Measurements from ENCODE around the gene MRPL53. TPM values are rescaled to one million over a fixed set of nuclear protein-coding genes. Genes with fewer than 3 reads are reported as not detected.
A peak's percentile ranks its signal among the peaks of the same experiment; 100 is the strongest.

The MRPL53 gene
- total and polyA plus RNA-seq, 2 of the 13 experiments (the other 11 are each of a cell fraction or from before 2014, with no cell fraction given), result 34.3 to 51.9 TPM

DNA sequence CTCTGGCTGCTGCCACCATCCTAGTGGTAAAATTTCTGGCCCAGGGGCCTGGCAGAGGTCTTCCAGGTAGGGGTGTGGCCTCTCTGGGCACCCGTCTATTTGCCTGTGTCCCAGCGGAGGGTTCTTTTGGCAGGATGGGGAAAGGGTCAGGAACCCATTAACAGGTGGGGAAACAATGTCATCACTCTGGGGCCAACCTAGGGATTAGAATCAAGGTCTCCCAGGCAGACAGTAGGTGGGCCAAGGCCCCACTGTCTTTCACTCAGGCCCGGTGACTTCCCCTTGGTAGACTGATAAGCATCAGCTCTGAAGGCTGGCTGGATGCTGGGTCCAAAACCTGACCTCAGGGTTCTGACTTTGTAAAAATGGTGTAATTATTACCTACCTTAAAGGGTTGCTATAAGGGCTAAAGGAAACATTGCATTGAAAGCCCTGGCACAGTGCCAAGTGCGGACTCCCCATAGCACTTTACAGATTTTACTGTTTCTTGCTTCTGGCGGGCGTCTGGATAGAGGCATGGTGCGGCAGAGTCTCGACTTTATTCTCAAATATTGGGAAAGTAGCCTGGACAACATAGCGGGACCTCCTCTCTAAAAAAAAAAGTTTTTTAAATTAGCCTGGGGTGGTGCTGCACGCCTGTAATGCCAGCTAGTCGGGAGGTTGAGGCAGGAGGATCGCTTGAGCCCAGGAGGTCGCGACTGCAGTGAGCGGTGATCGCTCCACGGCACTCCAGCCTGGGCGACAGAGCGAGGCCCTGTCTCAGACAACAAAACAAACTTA, 24.7 kb upstream of the MRPL53 start (continued):
- TF ChIP-seq MTA1 (CRISPR knock-in tag; IDR thresholded peaks at IDR 0.05; ENCODE audit: borderline replicate concordance) (peak; percentile 38), MTF2 (CRISPR knock-in tag; IDR thresholded peaks at IDR 0.05; ENCODE audit: borderline replicate concordance) (no peak), GFI1 (CRISPR knock-in tag; IDR thresholded peaks at IDR 0.05; ENCODE audit: borderline replicate concordance) (no peak), ZFX (CRISPR knock-in tag; IDR thresholded peaks at IDR 0.05; ENCODE audit: low read depth) (no peak; the same call in 1 of the 2 replicates), PHF21A (CRISPR knock-in tag; IDR thresholded peaks at IDR 0.05) (peak; percentile 55; the same call in 1 of the 2 replicates), NFKBIZ (CRISPR knock-in tag; IDR thresholded peaks at IDR 0.05) (no peak), ZFP91 (CRISPR knock-in tag; IDR thresholded peaks at IDR 0.05; ENCODE audit: borderline replicate concordance) (no peak), ZXDC (CRISPR knock-in tag; IDR thresholded peaks at IDR 0.05) (0 out of 2 replicates have a peak, but pooled peaks have one; percentile 46), ARNTL (CRISPR knock-in tag; IDR thresholded peaks at IDR 0.05) (no peak; the same call in 1 of the 2 replicates), ZNF629 (CRISPR knock-in tag; conservative IDR thresholded peaks at IDR 0.05) (no peak; the same call in 1 of the 2 replicates), ARHGAP35 (CRISPR knock-in tag; IDR thresholded peaks at IDR 0.05; ENCODE audit: borderline replicate concordance) (no peak), SAFB2 (CRISPR knock-in tag; IDR thresholded peaks at IDR 0.05; ENCODE audit: borderline replicate concordance, low read depth) (no peak), SMAD1 (CRISPR knock-in tag; IDR thresholded peaks at IDR 0.05; ENCODE audit: borderline replicate concordance, low read depth) (no peak), NCOA1 (CRISPR knock-in tag; IDR thresholded peaks at IDR 0.05) (no peak), ZFYVE20 (CRISPR knock-in tag; IDR thresholded peaks at IDR 0.05; ENCODE audit: borderline replicate concordance, low read depth) (no peak), EP300 (IDR thresholded peaks at IDR 0.05; ENCODE audit: low read depth in 2 of 2, low read length in 2 of 2) (peak in 1 of 2 experiments; percentile 85; a peak in 1 of 4 replicates), EP300 (CRISPR knock-in tag; IDR thresholded peaks at IDR 0.05; ENCODE audit: borderline replicate concordance) (peak; percentile 24; the same call in 1 of the 2 replicates), NFIC (IDR thresholded peaks at IDR 0.05; ENCODE audit: low read length) (peak; percentile 95)
- TF ChIP-seq, protein P1, sequence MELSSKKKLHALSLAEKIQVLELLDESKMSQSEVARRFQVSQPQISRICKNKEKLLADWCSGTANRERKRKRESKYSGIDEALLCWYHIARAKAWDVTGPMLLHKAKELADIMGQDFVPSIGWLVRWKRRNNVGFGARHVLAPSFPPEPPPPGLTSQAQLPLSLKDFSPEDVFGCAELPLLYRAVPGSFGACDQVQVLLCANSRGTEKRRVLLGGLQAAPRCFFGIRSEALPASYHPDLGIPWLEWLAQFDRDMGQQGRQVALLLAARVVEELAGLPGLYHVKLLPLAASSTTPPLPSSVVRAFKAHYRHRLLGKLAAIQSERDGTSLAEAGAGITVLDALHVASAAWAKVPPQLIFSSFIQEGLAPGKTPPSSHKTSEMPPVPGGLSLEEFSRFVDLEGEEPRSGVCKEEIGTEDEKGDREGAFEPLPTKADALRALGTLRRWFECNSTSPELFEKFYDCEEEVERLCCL (CRISPR knock-in tag; IDR thresholded peaks at IDR 0.05; ENCODE audit: borderline replicate concordance), result no peak
- TF ChIP-seq, protein P2, sequence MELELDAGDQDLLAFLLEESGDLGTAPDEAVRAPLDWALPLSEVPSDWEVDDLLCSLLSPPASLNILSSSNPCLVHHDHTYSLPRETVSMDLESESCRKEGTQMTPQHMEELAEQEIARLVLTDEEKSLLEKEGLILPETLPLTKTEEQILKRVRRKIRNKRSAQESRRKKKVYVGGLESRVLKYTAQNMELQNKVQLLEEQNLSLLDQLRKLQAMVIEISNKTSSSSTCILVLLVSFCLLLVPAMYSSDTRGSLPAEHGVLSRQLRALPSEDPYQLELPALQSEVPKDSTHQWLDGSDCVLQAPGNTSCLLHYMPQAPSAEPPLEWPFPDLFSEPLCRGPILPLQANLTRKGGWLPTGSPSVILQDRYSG (CRISPR knock-in tag; IDR thresholded peaks at IDR 0.05), result no peak

Data from HepG2 (cell line).